ENCODE results near the gene CST9. TPM values are rescaled to one million over a fixed set of nuclear protein-coding genes. Genes with fewer than 3 reads are reported as not detected.

CST9 gene
- total and polyA plus RNA-seq, 8 donors, result not detected

- H3K36me3 ChIP-seq, result no peaks in the 10 kb centered on the region
- H3K27me3 ChIP-seq, result no peaks in the 10 kb centered on the region
- no peaks in the 10 kb centered on the region for H3K9me3 ChIP-seq
- TF ChIP-seq CTCF (IDR thresholded peaks at IDR 0.05), result no peak
- ATAC-seq (no peak), DNase-seq (no peak)
- intact Hi-C loops (cut with DNase I), result no loop called here
- no peak overlapping the region for H3K27ac ChIP-seq
- no peaks in the 10 kb centered on the region for H3K4me1 ChIP-seq
- H3K4me3 ChIP-seq, result no peak overlapping the region
Measured at GRCh38 chr20:23568971-23569330, 36.8 kb downstream of the CST9 start.

GRCh38 chr20:23568320-23568970 lies 37.3 kb downstream of the CST9 start, which contains the start of gene CST9L:
Gene CST9L, minus strand, starts transcription at chr20:23568484. Its CDS starts 34 bp downstream, at chr20:23568450.
- no peaks in the 10 kb centered on the region for H3K4me1 ChIP-seq
- DNase-seq (no peak), ATAC-seq (no peak)
- no peak for TF ChIP-seq CTCF (IDR thresholded peaks at IDR 0.05)
- no peaks in the 10 kb centered on the region for H3K27me3 ChIP-seq
- intact Hi-C loops (cut with DNase I), result no loop called here
- no peak within 1 kb of the TSS for H3K27ac ChIP-seq
- H3K9me3 ChIP-seq, result no peaks in the 10 kb centered on the region
- no peaks in the 10 kb centered on the region for H3K36me3 ChIP-seq
- no peak within 1 kb of the TSS for H3K4me3 ChIP-seq

DNA sequence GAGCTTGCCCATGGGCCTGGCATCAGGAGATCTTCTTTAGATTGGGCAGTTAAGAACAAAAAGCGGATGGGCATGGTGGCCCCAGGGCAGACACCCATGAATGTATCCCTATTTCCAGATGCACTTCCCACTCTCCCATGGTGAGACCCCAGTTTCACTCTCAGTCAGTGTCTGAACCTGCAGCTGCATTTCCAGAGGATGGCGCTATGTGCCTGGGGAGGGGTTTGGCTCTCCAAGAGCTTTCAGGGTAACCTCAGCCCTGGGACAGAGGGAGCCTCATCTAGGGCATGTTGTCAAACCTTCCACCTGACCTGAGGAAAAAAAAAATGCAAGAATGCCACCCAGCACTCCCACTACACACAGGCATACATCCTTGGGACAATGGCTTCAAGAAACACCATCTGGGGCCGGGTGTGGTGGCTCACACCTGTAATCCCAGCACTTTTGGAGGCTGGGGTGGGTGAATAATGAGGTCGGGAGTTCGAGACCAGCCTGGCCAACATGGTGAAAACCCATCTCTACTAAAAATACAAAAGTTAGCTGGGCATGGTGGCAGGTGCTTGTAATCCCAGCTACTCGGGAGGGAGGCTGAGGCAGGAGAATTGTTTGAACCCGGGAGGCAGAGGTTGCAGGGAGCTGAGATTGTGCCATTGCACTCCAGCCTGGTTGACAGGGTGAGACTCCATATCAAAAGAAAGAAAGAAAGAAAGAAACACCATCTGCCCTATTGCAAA lies 39.4 kb downstream of the CST9 start:
- ATAC-seq (no peak), DNase-seq (no peak)
- Histone ChIP-seq H3K9me3 (peaks cover 0 to 17% of the 10 kb centered on the region in 2 donors), H3K4me3 (no peak overlapping the region), H3K36me3 (no peaks in the 10 kb centered on the region), H3K4me1 (no peaks in the 10 kb centered on the region), H3K27ac (no peak overlapping the region), H3K27me3 (no peaks in the 10 kb centered on the region)
- no peak for TF ChIP-seq CTCF (IDR thresholded peaks at IDR 0.05)
- intact Hi-C loops (cut with DNase I), result no loop called here

DNA sequence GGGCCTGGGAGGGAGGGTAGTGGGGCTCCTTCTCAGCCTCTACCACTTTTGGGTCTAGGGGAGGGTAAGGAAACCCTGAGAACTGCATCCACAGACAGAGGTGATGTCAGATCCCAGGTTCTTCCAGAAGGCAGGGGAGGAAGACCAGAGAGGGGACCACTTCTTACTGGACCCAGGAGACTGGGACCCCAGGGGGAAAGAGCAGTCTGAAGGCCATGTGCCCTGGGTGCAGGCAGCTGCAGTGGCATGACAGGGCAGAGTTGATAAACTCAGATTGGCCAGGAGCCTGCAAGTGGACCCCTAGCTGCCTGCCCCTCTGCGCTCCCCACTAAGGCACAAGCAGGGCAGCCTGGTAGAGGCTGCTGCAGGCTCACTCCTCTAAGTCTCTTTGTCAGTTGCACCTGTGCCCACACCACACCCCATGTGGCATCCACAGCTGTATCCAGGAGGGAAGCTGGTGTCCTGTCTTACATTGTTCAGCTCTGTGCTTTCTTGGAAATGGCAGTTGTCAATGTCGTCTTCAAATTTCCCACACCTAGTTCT lies 40.1 kb downstream of the CST9 start:
- H3K27ac ChIP-seq, result no peak overlapping the region
- no peak for ATAC-seq
- no peak for DNase-seq
- H3K27me3 ChIP-seq, result no peaks in the 10 kb centered on the region
- TF ChIP-seq CTCF (IDR thresholded peaks at IDR 0.05), result no peak
- H3K36me3 ChIP-seq, result no peaks in the 10 kb centered on the region
- intact Hi-C loops (cut with DNase I), result no loop called here
- peaks cover 0 to 22% of the 10 kb centered on the region in 2 donors for H3K9me3 ChIP-seq
- no peak overlapping the region for H3K4me3 ChIP-seq
- H3K4me1 ChIP-seq, result no peaks in the 10 kb centered on the region

GRCh38 chr20:23564927-23565326 lies 40.8 kb downstream of the CST9 start:
- intact Hi-C loops (cut with DNase I), result no loop called here
- Histone ChIP-seq H3K36me3 (no peaks in the 10 kb centered on the region), H3K9me3 (peaks cover 0 to 28% of the 10 kb centered on the region in 2 donors), H3K4me1 (no peaks in the 10 kb centered on the region), H3K27me3 (no peaks in the 10 kb centered on the region), H3K4me3 (no peak overlapping the region), H3K27ac (no peak overlapping the region)
- TF ChIP-seq CTCF (IDR thresholded peaks at IDR 0.05), result no peak
- ATAC-seq, result no peak
- no peak for DNase-seq

Data from left lung (tissue), 10 donors.